ENCODE data around the gene LIN7A. TPM values are rescaled to one million over a fixed set of nuclear protein-coding genes. Genes with fewer than 3 reads are reported as not detected.

Gene LIN7A
- total and polyA plus RNA-seq, 2 of the 8 experiments (the other 6 are each of a cell fraction or from before 2014, with no cell fraction given), result 5.8 to 22.0 TPM

DNA sequence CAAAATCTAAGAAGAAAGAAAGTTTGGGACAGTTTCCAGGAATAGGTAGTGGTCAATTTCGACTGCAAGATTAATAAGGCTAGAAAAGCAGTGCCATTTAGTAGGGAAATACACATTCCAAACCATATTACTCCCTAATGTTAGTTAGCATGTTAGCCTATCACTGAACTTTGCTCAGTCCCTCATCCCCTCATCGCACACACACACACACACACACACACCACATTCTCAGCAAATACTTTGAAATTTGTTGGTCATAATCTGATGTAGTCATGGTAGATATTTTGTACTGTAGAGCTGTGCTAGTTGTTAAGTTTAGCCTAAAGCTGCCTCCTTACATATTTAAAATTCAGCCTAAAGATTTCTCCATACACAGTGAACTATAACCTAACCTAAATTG, 157.0 kb downstream of the LIN7A start:
- peak overlapping the region; percentile 6; the same call in 1 of the 2 replicates for H2BK20ac ChIP-seq (ENCODE audit: low read length)
- H3K18ac ChIP-seq (ENCODE audit: extremely low read depth, low read length), result no peak overlapping the region; the same call in 1 of the 2 replicates
- peak overlapping the region; percentile 25 for H2BK120ac ChIP-seq (replicated peaks; ENCODE audit: low read depth, low read length)
- H3K4me2 ChIP-seq (ENCODE audit: insufficient read depth in 1 of 2, low read depth in 2 of 2, low read length in 2 of 2), result 0 out of 4 replicates have a peak overlapping the region, but pooled peaks of 1 of the 2 experiments have one; percentile 3
- H3K27ac ChIP-seq (ENCODE audit: low read depth, low read length), result peak overlapping the region; percentile 30; the same call in 1 of the 2 replicates
- H3K79me2 ChIP-seq (ENCODE audit: control insufficient read depth in 1 of 2, insufficient read depth in 2 of 2, low read length in 2 of 2), result no peaks in the 10 kb centered on the region
- H2AK5ac ChIP-seq (ENCODE audit: low read depth, low read length), result no peak overlapping the region
- no peak overlapping the region for H4K91ac ChIP-seq (replicated peaks; ENCODE audit: insufficient read length, low read length)
- CTCF ChIA-PET (ENCODE audit: partially characterized antibody), result interaction anchor here (0.8 to 2.1 kb wide), 2 partner anchors 12 to 104 kb away, joined by 3 to 6 read pairs; no protein-coding TSS in a partner anchor
- 70% methylated on average over 2 of the region's 2 CpGs; no CpG with 5 or more reads in 1 of the 2 experiments for WGBS, 2 experiments (ENCODE audit: extremely low coverage in 1 of 2, insufficient coverage in 1 of 2, insufficient read length in 1 of 2, insufficient replicate concordance in 2 of 2, low coverage in 1 of 2, low lambda C conversion rate in 2 of 2, missing lambda C conversion rate in 1 of 2)
- peak overlapping the region in 1 of 4 experiments; percentile 38; a peak in 1 of 8 replicates for H3K4me3 ChIP-seq (ENCODE audit: extremely low read depth in 1 of 4, insufficient read depth in 2 of 4, low read depth in 3 of 4, low read length in 4 of 4)
- H2BK12ac ChIP-seq (ENCODE audit: low read depth, low read length), result no peak overlapping the region
- no peaks in the 10 kb centered on the region for H3K79me1 ChIP-seq (ENCODE audit: low read depth, low read length)
- POLR2A ChIA-PET (ENCODE audit: partially characterized antibody), result interaction anchor here (1.7 kb wide), 1 partner anchor 18 kb away, joined by 4 read pairs; no protein-coding TSS in a partner anchor
- H2BK5ac ChIP-seq (ENCODE audit: low read depth, low read length), result peak overlapping the region; percentile 60; the same call in 1 of the 2 replicates
- no peak overlapping the region for H2AFZ ChIP-seq (ENCODE audit: low read length)
- H3K9me3 ChIP-seq (ENCODE audit: insufficient read depth in 2 of 2, low read depth in 1 of 2, low read length in 1 of 2), result peaks cover 4 to 5% of the 10 kb centered on the region in 2 experiments; a peak in 1 of 4 replicates
- H3K4ac ChIP-seq (replicated peaks; ENCODE audit: insufficient read length, low read depth, low read length), result no peak overlapping the region
- no peak overlapping the region for H2BK15ac ChIP-seq (ENCODE audit: low read length)
- no peak for DNase-seq (ENCODE audit: low read depth in 1 of 2, low spot score in 2 of 2)
- H3K56ac ChIP-seq (replicated peaks; ENCODE audit: insufficient read length, low read depth, low read length), result no peak overlapping the region
- H3K23me2 ChIP-seq (ENCODE audit: low read depth, low read length), result no peaks in the 10 kb centered on the region
- no peak for FAIRE-seq
- H3K4me1 ChIP-seq (replicated peaks in 1 of 4; ENCODE audit: control insufficient read depth in 3 of 4, insufficient read depth in 4 of 4, low read length in 3 of 4), result peaks cover 2 to 21% (median 10%) of the 10 kb centered on the region in 4 experiments; a peak in 6 of 7 replicates
- H3K27me3 ChIP-seq (replicated peaks in 1 of 4; ENCODE audit: control insufficient read depth in 3 of 4, extremely low read depth in 1 of 4, insufficient read depth in 3 of 4, low read length in 3 of 4), result no peaks in the 10 kb centered on the region
- no peak overlapping the region for H4K8ac ChIP-seq (ENCODE audit: extremely low read depth, insufficient read depth, low read length)
- H3K14ac ChIP-seq (ENCODE audit: insufficient read length), result no peak overlapping the region
- H4K5ac ChIP-seq (ENCODE audit: insufficient read length, low read depth, low read length), result peak overlapping the region; percentile 66
- H3K23ac ChIP-seq (ENCODE audit: insufficient read length), result no peak overlapping the region
- H3K36me3 ChIP-seq (ENCODE audit: control insufficient read depth in 2 of 4, insufficient read depth in 4 of 4, low read length in 3 of 4), result peaks cover 0 to 39% (median 10%) of the 10 kb centered on the region in 4 experiments; a peak in 3 of 8 replicates
- H3K9ac ChIP-seq (replicated peaks in 1 of 4; ENCODE audit: extremely low read depth in 1 of 4, low read depth in 3 of 4, low read length in 3 of 4), result peak overlapping the region in 1 of 4 experiments; percentile 8; a peak in 1 of 7 replicates
- no peaks in the 10 kb centered on the region for H4K20me1 ChIP-seq (replicated peaks in 1 of 2; ENCODE audit: control insufficient read depth in 1 of 2, insufficient read depth in 2 of 2, low read length in 2 of 2)
- no peak for TF ChIP-seq EP300 (IDR thresholded peaks at IDR 0.05; ENCODE audit: borderline replicate concordance in 1 of 2, low read depth in 2 of 2, low read length in 2 of 2)
- no peak for TF ChIP-seq POLR2AphosphoS5 (IDR thresholded peaks at IDR 0.05; ENCODE audit: low read depth, low read length)
- TF ChIP-seq KDM4A (IDR thresholded peaks at IDR 0.05; ENCODE audit: low read depth, low read length, severe bottlenecking), result no peak
- TF ChIP-seq ZNF274 (IDR thresholded peaks at IDR 0.05; ENCODE audit: borderline replicate concordance, extremely low read depth, low read length), result no peak
- TF ChIP-seq BRCA1 (IDR thresholded peaks at IDR 0.05; ENCODE audit: low read depth, low read length), result no peak
- TF ChIP-seq SUZ12 (IDR thresholded peaks at IDR 0.05; ENCODE audit: low read length), result no peak
- TF ChIP-seq TAF7 (optimal IDR thresholded peaks at IDR 0.05; ENCODE audit: borderline replicate concordance, low read depth, low read length), result no peak
- no peak for TF ChIP-seq BCL11A (IDR thresholded peaks at IDR 0.05; ENCODE audit: low read depth in 2 of 2, low read length in 2 of 2)
- TF ChIP-seq, protein P1, sequence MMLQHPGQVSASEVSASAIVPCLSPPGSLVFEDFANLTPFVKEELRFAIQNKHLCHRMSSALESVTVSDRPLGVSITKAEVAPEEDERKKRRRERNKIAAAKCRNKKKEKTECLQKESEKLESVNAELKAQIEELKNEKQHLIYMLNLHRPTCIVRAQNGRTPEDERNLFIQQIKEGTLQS (IDR thresholded peaks at IDR 0.05; ENCODE audit: insufficient read depth, low read depth, low read length), result no peak
